BLaER1 (cell line): ENCODE results near the gene TM4SF5.

Source experiments
- H3K27ac ChIP-seq: shearing (Covaris generic); formaldehyde crosslinking; 2 replicates; pipeline ENCODE4 v1.8.1; 2022
- H3K27me3 ChIP-seq: shearing (Covaris generic); formaldehyde crosslinking; 2 replicates; pipeline ENCODE4 v1.8.1; 2022
- H3K36me3 ChIP-seq: shearing (Covaris generic); formaldehyde crosslinking; 2 replicates; pipeline ENCODE4 v1.8.1; 2022
- H3K4me1 ChIP-seq: shearing (Covaris generic); formaldehyde crosslinking; 2 replicates; pipeline ENCODE4 v1.8.1; 2022
- H3K4me2 ChIP-seq: shearing (Covaris generic); formaldehyde crosslinking; 2 replicates; pipeline ENCODE4 v1.8.1; 2022
- H3K4me3 ChIP-seq: shearing (Covaris generic); formaldehyde crosslinking; 2 replicates; pipeline ENCODE4 v1.8.1; 2022
- H3K9ac ChIP-seq: shearing (Covaris generic); formaldehyde crosslinking; 2 replicates; pipeline ENCODE4 v1.8.1; 2022
- H3K9me3 ChIP-seq: shearing (Covaris generic); formaldehyde crosslinking; 2 replicates; pipeline ENCODE4 v1.8.1; 2022
- H4K20me1 ChIP-seq: shearing (Covaris generic); formaldehyde crosslinking; 2 replicates; pipeline ENCODE4 v1.8.1; 2022
- Cebpa-rat ChIP-seq: shearing (Covaris generic); IDR thresholded peaks from 2 replicates; pipeline ENCODE4 v1.8.1; 2022

Gene TM4SF5

GRCh38 chr17:4788159-4788806 is 16.6 kb downstream of the TM4SF5 start:
- no peak overlapping the region for H3K27ac ChIP-seq
- peaks cover 64% of the 10 kb centered on the region for H3K27me3 ChIP-seq
- H3K4me3 ChIP-seq, result peak overlapping the region; percentile 75
- peak overlapping the region; percentile 79; the same call in 1 of the 2 replicates for H3K9ac ChIP-seq
- H3K4me2 ChIP-seq, result peak overlapping the region; percentile 99
- H3K4me1 ChIP-seq, result peaks cover 44% of the 10 kb centered on the region
- H3K36me3 ChIP-seq, result no peaks in the 10 kb centered on the region
- H4K20me1 ChIP-seq, result peaks cover 30% of the 10 kb centered on the region
- no peaks in the 10 kb centered on the region for H3K9me3 ChIP-seq
- no peak for TF ChIP-seq Cebpa-rat

- Histone ChIP-seq H3K9me3 (no peaks in the 10 kb centered on the region), H3K4me3 (peak within 1 kb of the TSS; percentile 75), H4K20me1 (peaks cover 30% of the 10 kb centered on the region), H3K4me1 (peaks cover 44% of the 10 kb centered on the region), H3K27me3 (peaks cover 56% of the 10 kb centered on the region), H3K36me3 (no peaks in the 10 kb centered on the region), H3K9ac (peak within 1 kb of the TSS; percentile 79), H3K4me2 (peak within 1 kb of the TSS; percentile 99), H3K27ac (peak within 1 kb of the TSS; percentile 72)
- no peak for TF ChIP-seq Cebpa-rat
Measured at GRCh38 chr17:4788807-4789700, 17.4 kb downstream of the TM4SF5 start, which contains the start of gene GLTPD2. Gene GLTPD2, plus strand, starts transcription at chr17:4788964. Its CDS starts 48 bp downstream, at chr17:4789012.

GRCh38 chr17:4789701-4789950 is 17.9 kb downstream of the TM4SF5 start:
- TF ChIP-seq Cebpa-rat, result no peak
- H3K9me3 ChIP-seq, result no peaks in the 10 kb centered on the region
- H3K4me2 ChIP-seq, result peak overlapping the region; percentile 99
- H3K9ac ChIP-seq, result peak overlapping the region; percentile 79
- H3K4me1 ChIP-seq, result peaks cover 44% of the 10 kb centered on the region
- peak overlapping the region; percentile 75 for H3K4me3 ChIP-seq
- H3K27me3 ChIP-seq, result peaks cover 50% of the 10 kb centered on the region
- H4K20me1 ChIP-seq, result peaks cover 30% of the 10 kb centered on the region
- H3K27ac ChIP-seq, result peak overlapping the region; percentile 72
- H3K36me3 ChIP-seq, result no peaks in the 10 kb centered on the region

DNA sequence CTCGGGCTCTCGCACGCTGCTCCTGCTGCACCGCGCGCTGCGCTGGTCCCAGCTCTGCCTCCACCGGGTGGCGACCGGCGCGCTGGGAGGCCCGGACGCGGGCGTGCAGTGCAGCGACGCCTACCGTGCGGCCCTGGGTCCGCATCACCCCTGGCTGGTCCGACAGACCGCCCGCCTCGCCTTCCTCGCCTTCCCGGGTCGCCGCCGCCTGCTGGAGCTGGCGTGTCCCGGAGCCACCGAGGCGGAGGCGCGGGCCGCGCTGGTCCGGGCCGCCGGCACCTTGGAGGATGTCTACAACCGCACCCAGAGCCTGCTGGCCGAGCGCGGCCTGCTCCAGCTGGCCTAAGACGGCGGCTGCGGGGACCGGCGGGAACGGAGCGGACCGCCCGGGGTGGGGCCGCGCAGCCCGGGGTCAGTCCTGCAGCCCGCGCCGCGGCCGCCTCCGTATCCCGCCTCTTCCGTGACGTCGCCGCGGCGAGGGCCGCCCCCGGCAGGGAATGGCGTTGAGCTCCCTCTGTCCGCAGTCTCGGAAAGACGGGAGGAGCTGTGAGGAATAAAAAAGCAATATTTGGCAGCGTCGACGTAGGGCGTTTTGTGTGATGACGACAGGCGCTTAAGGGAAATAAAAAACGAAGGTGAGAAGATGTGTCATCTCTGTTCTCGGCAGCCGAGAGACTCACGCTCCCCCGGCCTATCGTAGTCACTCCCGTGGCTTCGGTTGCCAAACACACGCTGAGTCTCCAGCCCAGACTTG is 18.4 kb downstream of the TM4SF5 start:
- TF ChIP-seq Cebpa-rat, result no peak
- Histone ChIP-seq H3K9ac (peak overlapping the region; percentile 79), H3K4me2 (peak overlapping the region; percentile 99), H3K4me3 (peak overlapping the region; percentile 75), H3K27me3 (peaks cover 45% of the 10 kb centered on the region), H3K27ac (peak overlapping the region; percentile 72), H3K36me3 (no peaks in the 10 kb centered on the region), H4K20me1 (peaks cover 29% of the 10 kb centered on the region), H3K4me1 (peaks cover 44% of the 10 kb centered on the region), H3K9me3 (no peaks in the 10 kb centered on the region)

GRCh38 chr17:4790705-4791088 is 19.0 kb downstream of the TM4SF5 start:
- H3K36me3 ChIP-seq, result no peaks in the 10 kb centered on the region
- H3K9ac ChIP-seq, result peak overlapping the region; percentile 79; the same call in 1 of the 2 replicates
- H4K20me1 ChIP-seq, result peaks cover 24% of the 10 kb centered on the region
- no peak for TF ChIP-seq Cebpa-rat
- no peaks in the 10 kb centered on the region for H3K9me3 ChIP-seq
- H3K27ac ChIP-seq, result no peak overlapping the region
- H3K4me3 ChIP-seq, result peak overlapping the region; percentile 75
- peaks cover 42% of the 10 kb centered on the region for H3K4me1 ChIP-seq
- H3K4me2 ChIP-seq, result peak overlapping the region; percentile 99
- H3K27me3 ChIP-seq, result peaks cover 40% of the 10 kb centered on the region

DNA sequence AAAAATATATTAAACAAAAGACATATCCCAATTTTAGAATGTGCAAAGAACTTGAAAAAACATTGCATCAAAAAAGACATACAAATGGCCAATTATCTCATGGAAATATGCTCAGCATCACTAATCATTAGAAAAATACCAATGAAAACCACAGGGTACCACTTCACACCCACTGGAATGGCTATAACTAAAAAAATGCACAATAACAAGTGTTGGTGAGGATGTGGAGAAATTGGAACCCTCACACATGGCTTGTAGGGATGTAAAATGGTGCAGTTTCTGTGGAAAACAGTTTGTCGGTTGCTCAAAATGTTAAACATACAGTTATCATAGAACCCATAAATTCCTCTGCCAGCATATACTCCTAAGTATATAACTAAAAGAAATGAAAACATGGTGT is 23.5 kb downstream of the TM4SF5 start:
- Histone ChIP-seq H3K4me2 (no peak overlapping the region), H3K9ac (no peak overlapping the region), H3K4me1 (peaks cover 20% of the 10 kb centered on the region), H3K4me3 (peak overlapping the region; percentile 97; the same call in 1 of the 2 replicates), H4K20me1 (no peaks in the 10 kb centered on the region), H3K27me3 (no peaks in the 10 kb centered on the region), H3K27ac (peak overlapping the region; percentile 87; the same call in 1 of the 2 replicates), H3K36me3 (peaks cover 29% of the 10 kb centered on the region), H3K9me3 (no peaks in the 10 kb centered on the region)
- TF ChIP-seq Cebpa-rat, result no peak

- no peaks in the 10 kb centered on the region for H3K27me3 ChIP-seq
- peak overlapping the region; percentile 97 for H3K4me3 ChIP-seq
- peak overlapping the region; percentile 94 for H3K9ac ChIP-seq
- H3K4me1 ChIP-seq, result peaks cover 18% of the 10 kb centered on the region
- peak overlapping the region; percentile 87 for H3K27ac ChIP-seq
- peaks cover 29% of the 10 kb centered on the region for H3K36me3 ChIP-seq
- TF ChIP-seq Cebpa-rat, result no peak
- peak overlapping the region; percentile 86 for H3K4me2 ChIP-seq
- no peaks in the 10 kb centered on the region for H3K9me3 ChIP-seq
- H4K20me1 ChIP-seq, result no peaks in the 10 kb centered on the region
Measured at GRCh38 chr17:4796552-4796920, 24.9 kb downstream of the TM4SF5 start.

GRCh38 chr17:4800462-4801196 is 28.9 kb downstream of the TM4SF5 start:
- no peak overlapping the region for H3K9ac ChIP-seq
- no peak for TF ChIP-seq Cebpa-rat
- no peak overlapping the region for H3K4me3 ChIP-seq
- H3K36me3 ChIP-seq, result peaks cover 29% of the 10 kb centered on the region
- H3K4me1 ChIP-seq, result peaks cover 16% of the 10 kb centered on the region
- no peaks in the 10 kb centered on the region for H3K27me3 ChIP-seq
- H3K4me2 ChIP-seq, result no peak overlapping the region
- no peaks in the 10 kb centered on the region for H4K20me1 ChIP-seq
- no peak overlapping the region for H3K27ac ChIP-seq
- H3K9me3 ChIP-seq, result no peaks in the 10 kb centered on the region

- no peak for TF ChIP-seq Cebpa-rat
- Histone ChIP-seq H3K9me3 (no peaks in the 10 kb centered on the region), H4K20me1 (no peaks in the 10 kb centered on the region)
Measured at GRCh38 chr17:4802228-4802627, 30.5 kb downstream of the TM4SF5 start, which contains the start of gene C17orf114. Gene C17orf114, minus strand, starts transcription at chr17:4802328.

More at GRCh38 chr17:4802228-4802627, 30.5 kb downstream of the TM4SF5 start, which contains the start of gene C17orf114:
- Histone ChIP-seq H3K9ac (no peak within 1 kb of the TSS), H3K4me1 (peaks cover 12% of the 10 kb centered on the region), H3K36me3 (peaks cover 27% of the 10 kb centered on the region), H3K27me3 (no peaks in the 10 kb centered on the region), H3K27ac (no peak within 1 kb of the TSS), H3K4me2 (no peak within 1 kb of the TSS), H3K4me3 (no peak within 1 kb of the TSS)
